Astrocyte of the cerebellum (primary cell): Measurements from ENCODE around the gene PTPN18.

Experiments
- DNase-seq: peaks from one replicate; pipeline ENCODE4 v3.0.0-alpha.2; 2011; ENCODE audit warnings: low read depth
- H3K4me3 ChIP-seq: 2 replicates; pipeline ENCODE4 v1.5.1; 2011; ENCODE audit warnings: mild to moderate bottlenecking, low read depth, low read length, moderate library complexity
- CTCF ChIP-seq: IDR thresholded peaks from 2 replicates; pipeline ENCODE4 v1.5.1; 2012; ENCODE audit warnings: low read length, low read depth, moderate library complexity, mild to moderate bottlenecking; ENCODE audit errors: missing control alignments
- in situ Hi-C: cut with HindIII; loops from 2 replicates; pipeline ENCODE4 v1.10.0; 2017; ENCODE audit warnings: low sequenced_read_pairs

Gene PTPN18

GRCh38 chr2:130353291-130354138 is 2.3 kb upstream of the PTPN18 start:
- in situ Hi-C loops = no loop called here
- TF ChIP-seq CTCF = no peak
- no peak overlapping the region for H3K4me3 ChIP-seq
- DNase-seq = no peak

DNA sequence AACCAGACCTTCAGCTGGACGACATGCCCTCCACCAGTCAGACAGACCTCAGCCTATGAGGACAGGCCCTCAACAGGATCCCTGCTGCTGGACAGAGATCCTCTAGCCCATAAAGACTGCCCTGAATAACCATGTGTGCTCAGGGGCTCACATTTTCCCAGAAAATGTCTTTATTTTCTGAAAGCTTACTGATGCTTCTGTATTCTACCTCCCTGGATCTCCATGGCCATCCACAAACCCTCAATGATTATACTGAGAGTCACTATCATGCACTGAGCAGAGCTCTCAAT is 1.8 kb upstream of the PTPN18 start:
- no peak for TF ChIP-seq CTCF
- in situ Hi-C loops = no loop called here
- DNase-seq = no peak
- no peak overlapping the region for H3K4me3 ChIP-seq

DNA sequence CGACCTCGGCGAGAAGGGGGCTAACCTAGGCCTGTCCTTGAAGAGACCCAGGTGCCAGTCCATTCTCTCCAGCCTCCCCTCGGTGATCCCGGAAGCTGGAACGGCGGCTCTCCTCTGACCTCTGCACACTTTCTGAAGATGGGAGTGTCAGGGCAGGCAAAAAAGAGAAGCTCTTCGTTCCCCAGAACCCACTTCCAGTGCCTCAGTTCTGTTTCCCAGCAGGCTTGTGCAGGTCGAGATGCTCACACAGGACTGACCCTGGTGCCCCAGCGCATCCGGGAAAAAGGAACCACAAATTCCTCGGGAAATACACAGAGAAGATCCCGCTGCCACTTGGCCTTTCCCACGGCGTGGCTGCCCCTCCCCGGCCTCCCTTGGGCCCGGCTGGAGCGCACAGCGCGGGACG is 681 bp upstream of the PTPN18 start:
- in situ Hi-C loops = no loop called here
- TF ChIP-seq CTCF = no peak
- DNase-seq = no peak
- H3K4me3 ChIP-seq = peak overlapping the region; percentile 60

DNA sequence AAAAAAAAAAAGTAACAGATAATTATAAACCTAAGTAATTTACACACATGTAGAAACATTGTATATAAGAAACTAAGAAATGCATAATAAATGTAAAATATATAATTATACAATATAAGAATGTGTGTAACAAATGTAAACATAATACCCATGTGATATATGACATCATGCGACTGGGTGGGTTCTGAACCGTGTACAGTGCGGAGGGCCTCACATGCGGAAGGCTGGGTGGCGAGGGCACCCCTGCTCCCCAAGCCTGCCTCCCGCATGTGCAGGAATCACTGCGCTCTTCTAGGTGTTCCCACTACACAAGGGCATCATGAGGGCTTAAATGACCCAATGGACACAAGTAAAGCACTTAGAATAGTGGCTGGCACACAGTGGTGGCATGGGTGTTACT is 2.0 kb downstream of the PTPN18 start:
- no peak overlapping the region for H3K4me3 ChIP-seq
- no peak for TF ChIP-seq CTCF
- in situ Hi-C loops = no loop called here
- DNase-seq = no peak

GRCh38 chr2:130358420-130359350 is 2.8 kb downstream of the PTPN18 start:
- no peak overlapping the region for H3K4me3 ChIP-seq
- TF ChIP-seq CTCF = no peak

GRCh38 chr2:130359466-130359865 is 3.6 kb downstream of the PTPN18 start:
- in situ Hi-C loops = no loop called here
- no peak for TF ChIP-seq CTCF
- no peak for DNase-seq

More at GRCh38 chr2:130358420-130359350, 2.8 kb downstream of the PTPN18 start:
- DNase-seq = no peak
- in situ Hi-C loops = no loop called here

More at GRCh38 chr2:130359466-130359865, 3.6 kb downstream of the PTPN18 start:
- no peak overlapping the region for H3K4me3 ChIP-seq
